ENCODE data around the gene TMEM218.

- TF ChIP-seq POLR2A (IDR thresholded peaks at IDR 0.05; ENCODE audit: low read length) = no peak
- TF ChIP-seq GATA1 (IDR thresholded peaks at IDR 0.05; ENCODE audit: low read depth, low read length) = no peak
Measured at GRCh38 chr11:125155100-125155444, 43.6 kb upstream of the TMEM218 start.
